ENCODE data around the gene ZBTB25. TPM values are rescaled to one million over a fixed set of nuclear protein-coding genes. Genes with fewer than 3 reads are reported as not detected.

ZBTB25 gene
- total and polyA plus RNA-seq, 10 of the 15 experiments (the other 5 are each of a cell fraction or from before 2014, with no cell fraction given) = 4.1 to 33.9 (median 9.7) TPM

DNA sequence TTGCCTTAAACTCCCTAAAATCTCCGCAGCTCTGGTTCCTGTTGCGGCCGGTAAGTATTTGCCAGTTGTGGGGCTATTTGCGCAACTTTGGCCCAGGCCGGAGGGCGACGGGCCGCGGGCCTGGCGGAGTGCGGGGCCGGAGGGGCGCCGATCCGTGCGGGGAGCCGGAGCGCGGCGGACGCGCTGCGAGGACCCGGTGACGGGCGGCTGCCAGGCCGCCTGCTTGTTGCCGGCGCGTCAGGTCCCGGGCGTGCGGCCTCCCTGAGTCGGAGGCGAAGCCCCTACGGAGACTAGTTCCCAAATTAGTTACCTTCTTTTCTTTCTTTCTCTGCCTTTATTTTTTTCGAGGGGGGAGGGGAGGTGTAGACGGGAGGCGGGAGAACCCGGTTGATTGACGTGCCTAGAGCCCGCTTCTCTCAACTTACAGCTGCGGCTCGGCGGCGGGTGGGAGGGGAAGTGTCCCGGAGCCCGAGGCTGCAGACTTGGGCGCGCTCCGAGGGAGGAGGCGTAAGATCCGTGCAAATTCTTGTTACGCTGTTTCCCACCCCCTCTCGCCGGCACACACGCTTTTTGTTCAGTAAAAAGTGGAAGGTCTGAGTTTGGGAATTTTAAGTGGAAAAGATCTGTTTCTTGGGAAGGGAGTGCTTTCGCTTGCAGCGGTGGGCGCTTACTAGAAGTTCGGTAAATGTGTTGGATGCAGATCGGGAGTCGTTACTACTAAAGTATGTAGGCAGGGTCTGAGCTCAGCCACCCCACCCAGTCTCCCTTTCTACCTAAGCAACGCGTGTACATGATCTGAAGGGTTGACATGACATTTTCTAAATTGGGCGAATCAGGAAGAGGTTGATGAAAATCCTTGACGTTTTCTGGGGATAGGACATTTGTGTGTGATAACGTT is 1.5 kb upstream of the ZBTB25 start (continued):
- TF ChIP-seq, protein P1, sequence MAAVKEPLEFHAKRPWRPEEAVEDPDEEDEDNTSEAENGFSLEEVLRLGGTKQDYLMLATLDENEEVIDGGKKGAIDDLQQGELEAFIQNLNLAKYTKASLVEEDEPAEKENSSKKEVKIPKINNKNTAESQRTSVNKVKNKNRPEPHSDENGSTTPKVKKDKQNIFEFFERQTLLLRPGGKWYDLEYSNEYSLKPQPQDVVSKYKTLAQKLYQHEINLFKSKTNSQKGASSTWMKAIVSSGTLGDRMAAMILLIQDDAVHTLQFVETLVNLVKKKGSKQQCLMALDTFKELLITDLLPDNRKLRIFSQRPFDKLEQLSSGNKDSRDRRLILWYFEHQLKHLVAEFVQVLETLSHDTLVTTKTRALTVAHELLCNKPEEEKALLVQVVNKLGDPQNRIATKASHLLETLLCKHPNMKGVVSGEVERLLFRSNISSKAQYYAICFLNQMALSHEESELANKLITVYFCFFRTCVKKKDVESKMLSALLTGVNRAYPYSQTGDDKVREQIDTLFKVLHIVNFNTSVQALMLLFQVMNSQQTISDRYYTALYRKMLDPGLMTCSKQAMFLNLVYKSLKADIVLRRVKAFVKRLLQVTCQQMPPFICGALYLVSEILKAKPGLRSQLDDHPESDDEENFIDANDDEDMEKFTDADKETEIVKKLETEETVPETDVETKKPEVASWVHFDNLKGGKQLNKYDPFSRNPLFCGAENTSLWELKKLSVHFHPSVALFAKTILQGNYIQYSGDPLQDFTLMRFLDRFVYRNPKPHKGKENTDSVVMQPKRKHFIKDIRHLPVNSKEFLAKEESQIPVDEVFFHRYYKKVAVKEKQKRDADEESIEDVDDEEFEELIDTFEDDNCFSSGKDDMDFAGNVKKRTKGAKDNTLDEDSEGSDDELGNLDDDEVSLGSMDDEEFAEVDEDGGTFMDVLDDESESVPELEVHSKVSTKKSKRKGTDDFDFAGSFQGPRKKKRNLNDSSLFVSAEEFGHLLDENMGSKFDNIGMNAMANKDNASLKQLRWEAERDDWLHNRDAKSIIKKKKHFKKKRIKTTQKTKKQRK (IDR thresholded peaks at IDR 0.05; ENCODE audit: low read depth, low read length) = no peak
- TF ChIP-seq MYC (IDR thresholded peaks at IDR 0.05; ENCODE audit: insufficient read depth, insufficient read length, insufficient replicate concordance, low read length, severe bottlenecking) (no peak), MXI1 (IDR thresholded peaks at IDR 0.05; ENCODE audit: low read depth, low read length) (peak; percentile 53), SPI1 (IDR thresholded peaks at IDR 0.05; ENCODE audit: borderline replicate concordance, insufficient read depth, low read depth, low read length) (peak; percentile 62; the same call in 1 of the 2 replicates), YBX1 (IDR thresholded peaks at IDR 0.05) (no peak), ZZZ3 (IDR thresholded peaks at IDR 0.05; ENCODE audit: control insufficient read depth, insufficient read length, low read depth) (no peak), CHD2 (IDR thresholded peaks at IDR 0.05; ENCODE audit: borderline replicate concordance, low read depth, low read length) (peak; percentile 84), SMAD5 (IDR thresholded peaks at IDR 0.05; ENCODE audit: low read depth) (no peak), MYB (IDR thresholded peaks at IDR 0.05; ENCODE audit: borderline replicate concordance, low read depth, low read length) (no peak), RBBP5 (conservative IDR thresholded peaks at IDR 0.05) (no peak), NFIC (IDR thresholded peaks at IDR 0.05; ENCODE audit: low read depth, low read length) (no peak), LARP7 (IDR thresholded peaks at IDR 0.05) (peak; percentile 98), SIX5 (IDR thresholded peaks at IDR 0.05; ENCODE audit: low read depth, low read length, severe bottlenecking) (no peak), NBN (IDR thresholded peaks at IDR 0.05) (peak; percentile 77; the same call in 1 of the 2 replicates)
- TF ChIP-seq, protein P2, sequence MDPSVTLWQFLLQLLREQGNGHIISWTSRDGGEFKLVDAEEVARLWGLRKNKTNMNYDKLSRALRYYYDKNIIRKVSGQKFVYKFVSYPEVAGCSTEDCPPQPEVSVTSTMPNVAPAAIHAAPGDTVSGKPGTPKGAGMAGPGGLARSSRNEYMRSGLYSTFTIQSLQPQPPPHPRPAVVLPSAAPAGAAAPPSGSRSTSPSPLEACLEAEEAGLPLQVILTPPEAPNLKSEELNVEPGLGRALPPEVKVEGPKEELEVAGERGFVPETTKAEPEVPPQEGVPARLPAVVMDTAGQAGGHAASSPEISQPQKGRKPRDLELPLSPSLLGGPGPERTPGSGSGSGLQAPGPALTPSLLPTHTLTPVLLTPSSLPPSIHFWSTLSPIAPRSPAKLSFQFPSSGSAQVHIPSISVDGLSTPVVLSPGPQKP (IDR thresholded peaks at IDR 0.05; ENCODE audit: low read depth, low read length) = no peak
- TF ChIP-seq, protein P3, sequence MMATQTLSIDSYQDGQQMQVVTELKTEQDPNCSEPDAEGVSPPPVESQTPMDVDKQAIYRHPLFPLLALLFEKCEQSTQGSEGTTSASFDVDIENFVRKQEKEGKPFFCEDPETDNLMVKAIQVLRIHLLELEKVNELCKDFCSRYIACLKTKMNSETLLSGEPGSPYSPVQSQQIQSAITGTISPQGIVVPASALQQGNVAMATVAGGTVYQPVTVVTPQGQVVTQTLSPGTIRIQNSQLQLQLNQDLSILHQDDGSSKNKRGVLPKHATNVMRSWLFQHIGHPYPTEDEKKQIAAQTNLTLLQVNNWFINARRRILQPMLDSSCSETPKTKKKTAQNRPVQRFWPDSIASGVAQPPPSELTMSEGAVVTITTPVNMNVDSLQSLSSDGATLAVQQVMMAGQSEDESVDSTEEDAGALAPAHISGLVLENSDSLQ (IDR thresholded peaks at IDR 0.05) = peak; percentile 98
- TF ChIP-seq, protein P4, sequence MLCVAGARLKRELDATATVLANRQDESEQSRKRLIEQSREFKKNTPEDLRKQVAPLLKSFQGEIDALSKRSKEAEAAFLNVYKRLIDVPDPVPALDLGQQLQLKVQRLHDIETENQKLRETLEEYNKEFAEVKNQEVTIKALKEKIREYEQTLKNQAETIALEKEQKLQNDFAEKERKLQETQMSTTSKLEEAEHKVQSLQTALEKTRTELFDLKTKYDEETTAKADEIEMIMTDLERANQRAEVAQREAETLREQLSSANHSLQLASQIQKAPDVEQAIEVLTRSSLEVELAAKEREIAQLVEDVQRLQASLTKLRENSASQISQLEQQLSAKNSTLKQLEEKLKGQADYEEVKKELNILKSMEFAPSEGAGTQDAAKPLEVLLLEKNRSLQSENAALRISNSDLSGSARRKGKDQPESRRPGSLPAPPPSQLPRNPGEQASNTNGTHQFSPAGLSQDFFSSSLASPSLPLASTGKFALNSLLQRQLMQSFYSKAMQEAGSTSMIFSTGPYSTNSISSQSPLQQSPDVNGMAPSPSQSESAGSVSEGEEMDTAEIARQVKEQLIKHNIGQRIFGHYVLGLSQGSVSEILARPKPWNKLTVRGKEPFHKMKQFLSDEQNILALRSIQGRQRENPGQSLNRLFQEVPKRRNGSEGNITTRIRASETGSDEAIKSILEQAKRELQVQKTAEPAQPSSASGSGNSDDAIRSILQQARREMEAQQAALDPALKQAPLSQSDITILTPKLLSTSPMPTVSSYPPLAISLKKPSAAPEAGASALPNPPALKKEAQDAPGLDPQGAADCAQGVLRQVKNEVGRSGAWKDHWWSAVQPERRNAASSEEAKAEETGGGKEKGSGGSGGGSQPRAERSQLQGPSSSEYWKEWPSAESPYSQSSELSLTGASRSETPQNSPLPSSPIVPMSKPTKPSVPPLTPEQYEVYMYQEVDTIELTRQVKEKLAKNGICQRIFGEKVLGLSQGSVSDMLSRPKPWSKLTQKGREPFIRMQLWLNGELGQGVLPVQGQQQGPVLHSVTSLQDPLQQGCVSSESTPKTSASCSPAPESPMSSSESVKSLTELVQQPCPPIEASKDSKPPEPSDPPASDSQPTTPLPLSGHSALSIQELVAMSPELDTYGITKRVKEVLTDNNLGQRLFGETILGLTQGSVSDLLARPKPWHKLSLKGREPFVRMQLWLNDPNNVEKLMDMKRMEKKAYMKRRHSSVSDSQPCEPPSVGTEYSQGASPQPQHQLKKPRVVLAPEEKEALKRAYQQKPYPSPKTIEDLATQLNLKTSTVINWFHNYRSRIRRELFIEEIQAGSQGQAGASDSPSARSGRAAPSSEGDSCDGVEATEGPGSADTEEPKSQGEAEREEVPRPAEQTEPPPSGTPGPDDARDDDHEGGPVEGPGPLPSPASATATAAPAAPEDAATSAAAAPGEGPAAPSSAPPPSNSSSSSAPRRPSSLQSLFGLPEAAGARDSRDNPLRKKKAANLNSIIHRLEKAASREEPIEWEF (IDR thresholded peaks at IDR 0.05; ENCODE audit: insufficient replicate concordance, low read depth, low read length) = no peak

All from GM12878 (cell line).